Glomerular endothelial cell (primary cell): ENCODE data around the gene XRN2. TPM values are rescaled to one million over a fixed set of nuclear protein-coding genes. Genes with fewer than 3 reads are reported as not detected.

Source experiments
- DNase-seq: peaks from one replicate; pipeline ENCODE4 v3.0.0-alpha.2; 2011; ENCODE audit warnings: low read depth, low spot score; ENCODE audit errors: extremely low read depth
- total RNA-seq: library from RNA; depleted of rRNA; stranded (reverse); fragments of >200 nt; gene quantifications from 2 replicates; pipeline ENCODE4 v1.2.3, GENCODE V29; 2015

Gene XRN2
- 67.5 and 71.9 TPM in 2 replicates for total RNA-seq

- no peak for DNase-seq
These were observed at the start of gene XRN2 for GRCh38 chr20:21303061-21303871. Gene XRN2 (plus strand): TSS chr20:21303331. CDS start chr20:21303399, 68 bp downstream.

- no peak for DNase-seq
These were observed 45.9 kb upstream of the XRN2 start for GRCh38 chr20:21257192-21257591.

DNA sequence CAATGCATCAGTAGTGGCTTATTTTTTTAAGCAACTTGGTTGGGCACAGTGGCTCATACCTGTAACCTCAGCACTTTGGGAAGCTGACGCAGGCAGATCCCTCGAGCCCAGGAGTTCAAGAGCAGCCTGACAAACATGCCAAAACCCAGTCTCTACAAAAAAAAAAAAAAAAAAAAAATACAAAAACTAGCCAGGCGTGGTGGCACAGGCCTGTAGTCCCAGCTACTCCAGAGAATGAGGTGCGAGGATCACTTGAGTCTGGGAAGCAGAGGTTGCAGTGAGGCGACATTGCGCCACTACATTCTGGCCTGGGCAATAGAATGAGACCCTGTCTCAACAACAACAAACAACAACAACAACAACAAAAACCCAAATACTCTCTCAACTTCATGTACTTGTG lies 44.7 kb upstream of the XRN2 start:
- DNase-seq = no peak

GRCh38 chr20:21259346-21259745 lies 43.8 kb upstream of the XRN2 start:
- no peak for DNase-seq

DNA sequence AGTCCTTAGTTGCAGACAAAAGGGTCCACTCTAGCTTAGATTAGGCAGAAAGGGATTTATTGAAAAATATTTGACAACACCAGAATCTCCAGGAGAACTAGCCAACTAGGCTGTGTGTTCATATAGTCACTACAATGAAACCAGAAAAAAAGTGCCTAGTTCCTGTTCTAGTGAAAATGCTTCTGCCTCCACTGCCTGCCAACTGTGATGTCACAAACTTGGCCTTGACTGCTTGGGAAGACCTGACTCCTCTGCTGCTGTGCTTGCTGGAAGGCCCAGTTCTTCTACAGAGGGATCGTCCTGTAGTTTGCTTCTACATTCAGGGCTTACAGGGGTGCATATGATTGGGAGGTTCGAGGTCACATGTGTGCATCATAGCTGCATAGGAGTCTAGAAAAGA lies 40.3 kb upstream of the XRN2 start:
- no peak for DNase-seq

GRCh38 chr20:21265261-21266190 lies 37.6 kb upstream of the XRN2 start:
- no peak for DNase-seq

DNA sequence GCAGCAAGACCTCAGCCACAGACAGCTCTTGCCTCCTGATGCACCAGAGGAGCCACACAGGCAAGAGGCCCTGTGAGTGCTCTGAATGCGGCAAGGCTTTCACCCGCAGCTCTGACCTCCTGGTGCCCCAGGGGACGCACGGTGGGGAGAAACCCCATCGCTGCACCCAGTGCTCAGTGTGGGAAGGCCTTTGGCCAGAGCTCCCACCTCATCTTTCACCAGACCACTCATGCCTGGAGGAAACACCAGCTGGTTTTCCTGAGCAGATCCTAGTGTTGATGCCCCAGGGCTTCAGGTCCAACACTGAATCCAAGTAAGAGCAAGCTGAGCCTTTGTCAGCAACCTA lies 37.0 kb upstream of the XRN2 start:
- DNase-seq = no peak

DNA sequence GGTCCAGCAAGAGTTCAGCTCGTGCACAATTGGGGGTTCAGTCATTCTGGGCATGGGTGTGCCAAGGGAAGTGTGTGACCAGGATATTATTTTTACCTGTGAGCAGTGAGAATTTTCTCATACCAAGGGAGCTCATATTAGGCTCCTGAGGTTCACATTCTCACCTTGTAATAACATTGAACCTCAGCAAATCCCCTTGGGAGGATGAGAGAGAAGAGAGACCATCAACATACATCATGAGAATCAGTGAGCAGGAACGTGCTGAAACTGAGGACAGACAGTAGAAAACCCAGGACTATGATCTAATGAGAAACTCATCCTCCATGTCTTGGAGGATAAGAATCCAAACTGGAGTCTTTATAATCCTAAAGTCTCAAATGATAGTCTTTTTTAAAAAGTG lies 33.4 kb upstream of the XRN2 start:
- no peak for DNase-seq

DNA sequence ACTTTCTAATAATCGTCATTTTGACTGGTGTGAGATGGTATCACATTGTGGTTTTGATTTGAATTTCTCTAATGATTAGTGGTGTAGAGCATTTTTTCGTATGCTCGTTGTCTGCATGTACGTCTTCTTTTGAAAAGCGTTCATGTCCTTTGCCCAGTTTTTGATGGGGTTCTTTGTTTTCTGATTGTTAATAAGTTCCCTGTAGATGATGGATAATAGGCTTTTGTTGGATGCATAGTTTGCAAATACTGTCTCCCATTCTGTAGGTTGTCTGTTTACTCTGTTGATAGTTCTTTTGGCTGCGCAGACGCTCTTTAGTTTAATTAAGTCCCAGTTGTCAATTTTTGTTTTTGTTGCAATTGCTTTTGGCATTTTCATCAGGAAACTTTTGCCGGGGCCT lies 32.3 kb upstream of the XRN2 start:
- DNase-seq = no peak

DNA sequence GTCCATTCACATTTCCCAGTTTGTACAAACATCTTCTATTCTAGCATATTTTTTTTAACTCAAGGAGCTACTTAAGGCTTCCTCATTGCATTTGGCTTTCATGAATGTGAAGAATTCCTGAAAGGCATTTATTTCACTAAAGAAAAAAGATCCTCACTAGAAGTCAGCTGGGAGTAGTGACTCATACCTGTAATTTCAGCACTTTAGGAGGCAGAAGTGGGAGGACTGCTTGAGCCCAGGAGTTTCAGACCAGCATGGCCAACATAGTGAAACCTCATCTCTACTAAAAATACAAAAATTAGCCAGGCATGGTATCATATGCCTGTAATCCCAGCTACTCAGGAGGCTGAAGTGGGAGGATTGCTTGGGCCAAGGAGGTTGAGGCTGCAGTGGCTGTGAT lies 30.9 kb upstream of the XRN2 start:
- no peak for DNase-seq

- DNase-seq = no peak
These were observed 30.5 kb upstream of the XRN2 start for GRCh38 chr20:21272679-21273078.

DNA sequence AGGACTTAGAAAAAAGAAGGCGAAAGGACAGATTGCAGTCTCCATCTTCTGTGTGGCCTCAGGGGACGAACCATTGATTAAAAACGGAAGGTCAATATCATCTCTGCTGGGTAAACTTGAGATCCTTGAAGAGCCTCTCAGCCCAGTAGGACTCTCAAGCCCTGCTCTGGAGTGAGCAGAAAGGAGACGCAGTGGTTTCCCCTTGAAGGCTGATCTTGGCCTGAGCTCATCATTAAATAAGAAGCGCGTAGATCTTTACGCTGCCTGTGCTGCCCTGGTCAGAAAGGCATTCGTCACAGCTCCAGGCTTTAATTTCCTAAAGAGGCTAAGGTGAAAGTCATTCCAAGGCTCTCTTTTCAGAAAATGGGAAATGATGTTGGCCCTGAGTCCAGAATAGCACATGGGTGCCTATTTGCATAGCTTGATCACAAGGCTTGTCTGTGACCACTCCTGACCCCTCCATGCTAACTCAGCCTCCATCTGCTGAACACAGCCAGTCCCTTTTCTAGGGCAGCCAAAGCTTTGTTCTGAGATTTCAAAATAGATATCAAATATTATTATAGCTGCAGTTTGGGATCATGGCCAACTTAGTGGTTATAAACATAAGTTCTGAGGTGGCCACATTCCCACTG lies 29.3 kb upstream of the XRN2 start:
- no peak for DNase-seq

GRCh38 chr20:21278829-21279228 lies 24.3 kb upstream of the XRN2 start:
- no peak for DNase-seq

- DNase-seq = no peak
These were observed 23.2 kb upstream of the XRN2 start for GRCh38 chr20:21279706-21280521.

DNA sequence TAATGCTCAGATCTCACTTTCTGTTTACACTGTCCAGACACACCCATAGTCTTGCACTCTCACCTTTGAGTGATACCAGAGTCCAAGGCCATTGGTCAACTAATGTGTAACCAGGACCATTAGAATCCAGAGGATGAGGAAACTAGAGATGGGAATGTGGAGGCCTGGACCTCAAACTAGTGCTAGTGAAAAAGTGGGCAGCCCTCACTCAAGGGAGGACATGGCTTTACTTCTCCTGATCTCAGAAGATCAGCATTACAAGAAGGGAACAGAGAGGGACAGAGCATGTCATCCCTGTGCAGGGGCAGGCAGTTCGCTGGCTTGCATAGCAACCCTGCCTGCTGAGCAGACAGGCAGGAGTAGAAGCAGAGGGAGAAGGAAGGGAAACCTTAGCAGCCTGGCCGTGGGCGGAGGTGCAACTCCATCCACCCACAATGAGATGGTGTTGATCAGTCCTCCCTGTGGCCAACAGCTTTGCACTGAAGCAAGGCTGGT lies 22.6 kb upstream of the XRN2 start:
- no peak for DNase-seq

DNA sequence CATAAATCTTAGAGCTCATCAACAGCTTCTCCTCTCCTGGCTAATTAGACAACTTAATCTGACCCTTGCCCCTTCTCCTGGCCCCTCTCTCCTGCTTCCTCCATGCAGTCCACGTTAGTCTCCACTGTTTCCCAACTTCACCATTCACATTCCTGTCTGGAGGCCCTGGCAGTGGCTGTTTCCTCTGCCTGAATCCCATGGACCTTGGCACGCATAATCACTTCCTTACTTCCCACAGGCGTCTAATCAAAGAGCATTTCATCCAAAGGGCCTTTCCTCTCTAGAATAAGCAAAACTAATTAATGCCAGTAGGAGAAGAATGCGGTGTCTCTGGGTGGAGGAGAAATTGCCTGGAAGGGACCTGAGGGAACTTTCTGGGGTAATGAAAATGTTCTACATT lies 16.4 kb upstream of the XRN2 start:
- no peak for DNase-seq

- no peak for DNase-seq
These were observed 14.4 kb upstream of the XRN2 start for GRCh38 chr20:21288587-21289370.

DNA sequence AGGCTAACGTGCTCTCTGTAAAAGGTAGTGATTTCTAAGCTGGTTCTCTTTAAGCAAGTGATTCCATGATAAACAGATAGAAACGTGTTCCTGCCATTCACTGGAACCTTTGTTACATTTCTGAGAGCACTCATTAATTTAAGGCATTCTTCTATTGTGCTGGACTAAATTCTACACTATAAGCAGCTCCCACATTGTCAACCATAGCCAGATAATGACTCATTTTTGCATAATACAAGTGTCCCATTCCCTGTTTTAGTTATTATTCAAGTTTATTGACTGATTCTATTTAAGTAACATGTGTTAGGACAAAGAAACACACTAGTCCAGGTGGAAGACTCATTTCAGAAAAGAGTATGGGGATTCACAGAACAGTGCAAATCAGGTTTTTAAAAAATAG lies 13.5 kb upstream of the XRN2 start:
- no peak for DNase-seq

- no peak for DNase-seq
These were observed 12.1 kb upstream of the XRN2 start for GRCh38 chr20:21291026-21291425.

DNA sequence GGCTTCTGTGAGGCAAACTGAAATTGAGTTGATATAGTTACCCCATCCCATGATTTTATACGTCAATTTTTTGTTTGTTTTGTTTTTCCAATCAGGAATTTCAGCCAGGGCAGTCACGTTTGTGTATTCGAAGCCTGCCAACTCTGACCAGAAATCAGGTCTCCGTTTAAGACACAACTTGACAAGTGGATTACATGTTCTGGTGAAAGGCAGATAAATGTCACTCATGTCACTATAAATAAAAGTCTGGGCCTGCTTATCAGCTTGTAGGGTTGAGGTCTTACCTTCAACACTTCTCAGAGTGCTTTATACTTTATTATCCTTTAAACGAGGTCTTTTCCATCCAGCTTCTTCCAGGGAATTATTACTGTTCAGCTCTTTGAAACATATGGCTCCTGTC lies 8.4 kb upstream of the XRN2 start:
- DNase-seq = no peak
